Thyroid gland (tissue), 4 donors: Measurements from ENCODE around the gene SEMA3D.

Experiments
- CTCF ChIP-seq, 6 experiments: fragments of 200-600 bp in 3 of 6; fragments of 450-650 bp in 3 of 6; sonication (generic) in 3 of 6; IDR thresholded peaks; one replicate each; pipeline ENCODE4 v1.5.1; 2016 to 2019; ENCODE audit warnings: antibody characterized with exemption in 6 of 6, mild to moderate bottlenecking in 2 of 6, inconsistent platforms in 1 of 6, moderate library complexity in 1 of 6
- POLR2A ChIP-seq, 2 donors: fragments of 450-650 bp; IDR thresholded peaks; one replicate each; pipeline ENCODE4 v1.6.1; 2017; ENCODE audit warnings: antibody characterized with exemption in 2 of 2, mild to moderate bottlenecking in 2 of 2, moderate library complexity in 1 of 2

GRCh38 chr7:85220023-85220422, 33.2 kb upstream of the SEMA3D start:
- TF ChIP-seq POLR2A (IDR thresholded peaks at IDR 0.05): no peak
- TF ChIP-seq CTCF (IDR thresholded peaks at IDR 0.05): no peak
